Lung (tissue), 12 donors: ENCODE measurements around the gene AGPAT2. TPM values are rescaled to one million over a fixed set of nuclear protein-coding genes. Genes with fewer than 3 reads are reported as not detected.

Experiments
- ATAC-seq: fragments of 200-7000 bp; cut with Tn5 transposase; one replicate; pipeline ENCODE4 v1.9.1; 2020; ENCODE audit warnings: moderate number of reproducible peaks; ENCODE audit not compliant: insufficient read depth, low FRiP score
- DNase-seq, 3 donors: peaks; one replicate each; pipeline ENCODE4 v3.0.0-alpha.2; 2013 to 2017
- H3K27ac ChIP-seq, 2 donors: one replicate each; pipeline ENCODE4 v1.5.1; 2013; ENCODE audit warnings: mild to moderate bottlenecking in 2 of 2, moderate library complexity in 2 of 2, control low read depth in 1 of 2, inconsistent platforms in 1 of 2, low read depth in 1 of 2, low read length in 1 of 2
- H3K27me3 ChIP-seq, 3 donors: one replicate each; pipeline ENCODE4 v1.5.1; 2013; ENCODE audit warnings: low read length in 2 of 3; ENCODE audit not compliant: control insufficient read depth in 3 of 3, insufficient read depth in 3 of 3
- H3K36me3 ChIP-seq, 4 donors: one replicate each; pipeline ENCODE4 v1.5.1; 2013; ENCODE audit warnings: low read length in 4 of 4, mild to moderate bottlenecking in 1 of 4, moderate library complexity in 1 of 4; ENCODE audit not compliant: control insufficient read depth in 4 of 4, insufficient read depth in 4 of 4
- H3K4me1 ChIP-seq, 5 donors: one replicate each; pipeline ENCODE4 v1.5.1; 2013; ENCODE audit warnings: low read length in 5 of 5, mild to moderate bottlenecking in 2 of 5, moderate library complexity in 1 of 5; ENCODE audit not compliant: control insufficient read depth in 5 of 5, insufficient read depth in 5 of 5
- H3K4me3 ChIP-seq: one replicate; pipeline ENCODE4 v1.5.1; 2013; ENCODE audit warnings: mild to moderate bottlenecking, control low read depth, moderate library complexity
- H3K9ac ChIP-seq, 2 donors: one replicate each; pipeline ENCODE4 v1.5.1; 2013; ENCODE audit warnings: low read length in 2 of 2, control low read depth in 1 of 2; ENCODE audit not compliant: insufficient read depth in 1 of 2
- H3K9me3 ChIP-seq, 4 donors: one replicate each; pipeline ENCODE4 v1.5.1; 2013; ENCODE audit warnings: low read length in 3 of 4, mild to moderate bottlenecking in 1 of 4, moderate library complexity in 1 of 4; ENCODE audit not compliant: control insufficient read depth in 4 of 4, insufficient read depth in 3 of 4
- CTCF ChIP-seq: IDR thresholded peaks from 2 replicates; pipeline ENCODE4 v1.5.1; 2012; ENCODE audit warnings: mild to moderate bottlenecking; ENCODE audit errors: control extremely low read depth, extremely low read depth
- WGBS, 2 donors: extraction: QIAGEN DNeasy Blood & Tissue Kit; methylation state at CpG; one replicate each; pipeline ENCODE4 v1.1.7; 2013; 5-methylcytosine and 5-hydroxymethylcytosine counted together
- polyA plus RNA-seq, 2 donors: library from polyadenylated mRNA; stranded (reverse); fragments of 200-250 nt; gene quantifications; one replicate each; pipeline ENCODE4 v1.2.1, GENCODE V29; 2013
- total RNA-seq, 2 donors: library from RNA; depleted of rRNA in 1 of 2; stranded (reverse); fragments of >200 nt in 1 of 2; gene quantifications; one replicate each; pipeline ENCODE4 v1.2.1, GENCODE V29; 2014 to 2021
- donor health status: control.
- donor health status: control.
- donor health status: Bipolar disorder and iron deficiency.
- donor health status: healthy.
- donor health status: DM: yes; HTN: yes; CAD: no.

AGPAT2 gene
- total and polyA plus RNA-seq, 4 donors = 81.7 to 277 (median 177) TPM

- Histone ChIP-seq H3K36me3 (no peaks in the 10 kb centered on the region), H3K9ac (no peak overlapping the region), H3K27ac (peak overlapping the region; percentile 71 to 94), H3K27me3 (no peaks in the 10 kb centered on the region), H3K4me1 (peaks cover 0 to 18% (median 8%) of the 10 kb centered on the region in 5 donors), H3K9me3 (peaks cover 0 to 3% (median 0%) of the 10 kb centered on the region in 4 donors), H3K4me3 (peak overlapping the region; percentile 37)
- WGBS, 2 donors = 22 to 36% methylated on average over 30 to 31 of the region's 31 CpGs
- ATAC-seq = no peak
- no peak for TF ChIP-seq CTCF
- DNase-seq = no peak
Measured at GRCh38 chr9:136657974-136658848, 29.0 kb downstream of the AGPAT2 start.

- H3K9ac ChIP-seq = no peak overlapping the region
- DNase-seq (no peak), ATAC-seq (no peak)
- H3K36me3 ChIP-seq = no peaks in the 10 kb centered on the region
- H3K4me1 ChIP-seq = peaks cover 0 to 14% (median 0%) of the 10 kb centered on the region in 5 donors
- no peak overlapping the region for H3K4me3 ChIP-seq
- no peak for TF ChIP-seq CTCF
- no peaks in the 10 kb centered on the region for H3K27me3 ChIP-seq
- H3K9me3 ChIP-seq = peaks cover 0 to 3% (median 0%) of the 10 kb centered on the region in 4 donors
- WGBS, 2 donors = 16 to 30% methylated on average over 35 to 37 of the region's 37 CpGs
- peak overlapping the region; percentile 71 to 94 for H3K27ac ChIP-seq
Measured at GRCh38 chr9:136656795-136657611, 30.3 kb downstream of the AGPAT2 start.

GRCh38 chr9:136656183-136656738 lies 31.0 kb downstream of the AGPAT2 start:
- WGBS, 2 donors = 11 to 32% methylated on average over 11 of the region's 11 CpGs
- Histone ChIP-seq H3K9me3 (peaks cover 0 to 3% (median 0%) of the 10 kb centered on the region in 4 donors), H3K9ac (no peak overlapping the region), H3K4me3 (no peak overlapping the region), H3K4me1 (peaks cover 0 to 14% (median 0%) of the 10 kb centered on the region in 5 donors), H3K27ac (peak overlapping the region; percentile 71 to 94), H3K27me3 (no peaks in the 10 kb centered on the region), H3K36me3 (no peaks in the 10 kb centered on the region)
- DNase-seq (no peak), ATAC-seq (no peak)
- no peak for TF ChIP-seq CTCF
